HEK293 (cell line): Measurements from ENCODE around the gene SOAT2.

Experiments
- CTCF ChIA-PET: fragments of 350-600 bp; formaldehyde crosslinking; extraction: SDS; loops from one replicate; lab custom pipeline; 2021; ENCODE audit warnings: antibody characterized with exemption; lab: Yijun Ruan, JAX
- POLR2A ChIA-PET: fragments of 300-600 bp; formaldehyde crosslinking; extraction: SDS; loops from one replicate; lab custom pipeline; 2020; ENCODE audit warnings: antibody characterized with exemption, inconsistent platforms; lab: Yijun Ruan, JAX
- H3K27ac ChIP-seq: fragments of 200-500 bp; sonication (Bioruptor generic); 2 replicates; pipeline ENCODE4 v1.5.1; 2014; ENCODE audit warnings: low read depth, low read length, control low read depth, inconsistent platforms; ENCODE audit errors: extremely low read depth
- H3K36me3 ChIP-seq, 2 experiments: fragments of 200-500 bp in 1 of 2; sonication (Bioruptor generic) in 1 of 2; 1 replicate in 1 of 2; 2 replicates in 1 of 2; pipeline ENCODE4 v1.5.1; 2014 to 2017; ENCODE audit warnings: inconsistent platforms in 2 of 2, low read length in 2 of 2; ENCODE audit not compliant: control insufficient read depth in 2 of 2, insufficient read depth in 1 of 2
- H3K4me1 ChIP-seq: fragments of 200-500 bp; sonication (Bioruptor generic); 2 replicates; pipeline ENCODE4 v1.5.1; 2014; ENCODE audit warnings: mild to moderate bottlenecking, low read length, inconsistent platforms; ENCODE audit not compliant: control insufficient read depth, insufficient read depth
- H3K4me3 ChIP-seq: 2 replicates; pipeline ENCODE4 v1.5.1; 2011; ENCODE audit warnings: low read depth, mild to moderate bottlenecking, control low read depth, low read length, moderate library complexity
- H3K9me3 ChIP-seq: fragments of 200-500 bp; sonication (Bioruptor generic); 2 replicates; pipeline ENCODE4 v1.5.1; 2014; ENCODE audit warnings: low read depth, low read length, inconsistent platforms; ENCODE audit not compliant: control insufficient read depth, insufficient read depth
- EGR2 ChIP-seq: fragments of 450-650 bp; formaldehyde crosslinking; IDR thresholded peaks from 2 replicates; pipeline ENCODE4 v1.5.1; 2016; ENCODE audit warnings: low read depth, missing biosample characterization, missing genetic modification characterization
- GFI1B ChIP-seq: fragments of 450-650 bp; formaldehyde crosslinking; IDR thresholded peaks from 2 replicates; pipeline ENCODE4 v1.5.1; 2016; ENCODE audit warnings: missing biosample characterization, missing genetic modification characterization
- GLIS2 ChIP-seq: fragments of 450-650 bp; formaldehyde crosslinking; IDR thresholded peaks from 2 replicates; pipeline ENCODE4 v1.5.1; 2016; ENCODE audit warnings: missing biosample characterization, missing genetic modification characterization
- IKZF3 ChIP-seq: fragments of 450-650 bp; IDR thresholded peaks from 2 replicates; pipeline ENCODE4 v1.5.0; 2018; ENCODE audit warnings: missing biosample characterization, mild to moderate bottlenecking, missing genetic modification characterization, moderate library complexity
- KLF1 ChIP-seq: fragments of 450-650 bp; formaldehyde crosslinking; IDR thresholded peaks from 2 replicates; pipeline ENCODE4 v1.5.1; 2016; ENCODE audit warnings: missing biosample characterization, missing genetic modification characterization
- KLF16 ChIP-seq: fragments of 450-650 bp; formaldehyde crosslinking; IDR thresholded peaks from 2 replicates; pipeline ENCODE4 v1.5.1; 2017; ENCODE audit warnings: missing biosample characterization, missing genetic modification characterization
- KLF17 ChIP-seq: fragments of 450-650 bp; formaldehyde crosslinking; IDR thresholded peaks from 2 replicates; pipeline ENCODE4 v1.5.1; 2016; ENCODE audit warnings: missing biosample characterization, missing genetic modification characterization
- OSR2 ChIP-seq: fragments of 450-650 bp; formaldehyde crosslinking; IDR thresholded peaks from 2 replicates; pipeline ENCODE4 v1.5.1; 2016; ENCODE audit warnings: missing biosample characterization, missing genetic modification characterization
- REPIN1 ChIP-seq: fragments of 450-650 bp; formaldehyde crosslinking; IDR thresholded peaks from 2 replicates; pipeline ENCODE4 v1.5.1; 2017; ENCODE audit warnings: missing biosample characterization, missing genetic modification characterization, low read depth
- WT1 ChIP-seq: fragments of 450-650 bp; formaldehyde crosslinking; IDR thresholded peaks from 2 replicates; pipeline ENCODE4 v1.5.1; 2016; ENCODE audit warnings: missing biosample characterization, missing genetic modification characterization
- ZBTB8A ChIP-seq: fragments of 450-650 bp; formaldehyde crosslinking; IDR thresholded peaks from 2 replicates; pipeline ENCODE4 v1.5.1; 2016; ENCODE audit warnings: missing biosample characterization, missing genetic modification characterization
- ZEB2 ChIP-seq: fragments of 450-650 bp; formaldehyde crosslinking; IDR thresholded peaks from 2 replicates; pipeline ENCODE4 v1.5.1; 2016; ENCODE audit warnings: missing biosample characterization, missing genetic modification characterization
- ZFHX2 ChIP-seq: fragments of 450-650 bp; formaldehyde crosslinking; conservative IDR thresholded peaks from 2 replicates; pipeline ENCODE4 v1.5.1; 2016; ENCODE audit warnings: missing biosample characterization, missing genetic modification characterization
- ZNF10 ChIP-seq: fragments of 450-650 bp; formaldehyde crosslinking; IDR thresholded peaks from 2 replicates; pipeline ENCODE4 v1.5.1; 2017; ENCODE audit warnings: missing biosample characterization, missing genetic modification characterization
- ZNF18 ChIP-seq: fragments of 450-650 bp; formaldehyde crosslinking; IDR thresholded peaks from 2 replicates; pipeline ENCODE4 v1.5.1; 2016; ENCODE audit warnings: missing biosample characterization, missing genetic modification characterization
- ZNF211 ChIP-seq: fragments of 450-650 bp; formaldehyde crosslinking; IDR thresholded peaks from 2 replicates; pipeline ENCODE4 v1.5.1; 2016; ENCODE audit warnings: low read depth, missing biosample characterization, missing genetic modification characterization
- ZNF266 ChIP-seq: fragments of 450-650 bp; formaldehyde crosslinking; IDR thresholded peaks from 2 replicates; pipeline ENCODE4 v1.5.1; 2016; ENCODE audit warnings: missing biosample characterization, missing genetic modification characterization, low read depth
- ZNF335 ChIP-seq: fragments of 450-650 bp; formaldehyde crosslinking; conservative IDR thresholded peaks from 2 replicates; pipeline ENCODE4 v1.5.1; 2016; ENCODE audit warnings: missing biosample characterization, missing genetic modification characterization
- ZNF366 ChIP-seq: fragments of 450-650 bp; formaldehyde crosslinking; conservative IDR thresholded peaks from 2 replicates; pipeline ENCODE4 v1.5.1; 2016; ENCODE audit warnings: missing biosample characterization, missing genetic modification characterization
- ZNF37A ChIP-seq: fragments of 450-650 bp; IDR thresholded peaks from 2 replicates; pipeline ENCODE4 v1.5.1; 2018; ENCODE audit warnings: missing biosample characterization, missing genetic modification characterization
- ZNF394 ChIP-seq: fragments of 450-650 bp; formaldehyde crosslinking; IDR thresholded peaks from 2 replicates; pipeline ENCODE4 v1.5.1; 2016; ENCODE audit warnings: missing biosample characterization, missing genetic modification characterization, mild to moderate bottlenecking, moderate library complexity, borderline replicate concordance
- ZNF571 ChIP-seq: fragments of 450-650 bp; formaldehyde crosslinking; IDR thresholded peaks from 2 replicates; pipeline ENCODE4 v1.5.0; 2017; ENCODE audit warnings: missing biosample characterization, missing genetic modification characterization
- ZNF629 ChIP-seq: fragments of 450-650 bp; formaldehyde crosslinking; IDR thresholded peaks from 2 replicates; pipeline ENCODE4 v1.5.1; 2017; ENCODE audit warnings: missing biosample characterization, missing genetic modification characterization
- ZNF777 ChIP-seq: fragments of 450-650 bp; formaldehyde crosslinking; IDR thresholded peaks from 2 replicates; pipeline ENCODE4 v1.5.1; 2017; ENCODE audit warnings: missing biosample characterization, missing genetic modification characterization, borderline replicate concordance
- ZNF830 ChIP-seq: fragments of 450-650 bp; IDR thresholded peaks from 2 replicates; pipeline ENCODE4 v1.5.0; 2018; ENCODE audit warnings: missing biosample characterization, missing genetic modification characterization, low read depth, mild to moderate bottlenecking, moderate library complexity
- ZNF837 ChIP-seq: fragments of 450-650 bp; formaldehyde crosslinking; IDR thresholded peaks from 2 replicates; pipeline ENCODE4 v1.5.1; 2016; ENCODE audit warnings: missing biosample characterization, missing genetic modification characterization
- ZSCAN16 ChIP-seq: fragments of 450-650 bp; formaldehyde crosslinking; IDR thresholded peaks from 2 replicates; pipeline ENCODE4 v1.5.1; 2016; ENCODE audit warnings: missing biosample characterization, missing genetic modification characterization
- ZSCAN23 ChIP-seq: fragments of 450-650 bp; formaldehyde crosslinking; IDR thresholded peaks from 2 replicates; pipeline ENCODE4 v1.5.1; 2016; ENCODE audit warnings: missing biosample characterization, missing genetic modification characterization
- TF ChIP-seq, protein P1 (sequence below): fragments of 450-650 bp; formaldehyde crosslinking; IDR thresholded peaks from 2 replicates; pipeline ENCODE4 v1.5.1; 2016; ENCODE audit warnings: missing biosample characterization, missing genetic modification characterization
- TF ChIP-seq, protein P2 (sequence below): fragments of 450-650 bp; formaldehyde crosslinking; IDR thresholded peaks from 2 replicates; pipeline ENCODE4 v1.5.1; 2017; ENCODE audit warnings: missing biosample characterization, missing genetic modification characterization

The SOAT2 gene

GRCh38 chr12:53097564-53098353, 5.5 kb upstream of the SOAT2 start, which contains the start of gene IGFBP6 (continued):
- TF ChIP-seq ZNF18 (tag by site-specific recombination): no peak
- TF ChIP-seq ZSCAN23 (tag by site-specific recombination): no peak
- TF ChIP-seq ZNF629 (tag by site-specific recombination): peak; percentile 29; the same call in 1 of the 2 replicates
- TF ChIP-seq ZNF211 (tag by site-specific recombination): no peak
- peak; percentile 95 for TF ChIP-seq ZBTB8A (tag by site-specific recombination)
- TF ChIP-seq REPIN1 (tag by site-specific recombination): no peak; the same call in 1 of the 2 replicates
- TF ChIP-seq ZEB2 (tag by site-specific recombination): peak; percentile 71; the same call in 1 of the 2 replicates
- peak; percentile 99 for TF ChIP-seq GLIS2
- 0 out of 2 replicates have a peak, but pooled peaks have one; percentile 21 for TF ChIP-seq ZSCAN16
- TF ChIP-seq, protein P1, sequence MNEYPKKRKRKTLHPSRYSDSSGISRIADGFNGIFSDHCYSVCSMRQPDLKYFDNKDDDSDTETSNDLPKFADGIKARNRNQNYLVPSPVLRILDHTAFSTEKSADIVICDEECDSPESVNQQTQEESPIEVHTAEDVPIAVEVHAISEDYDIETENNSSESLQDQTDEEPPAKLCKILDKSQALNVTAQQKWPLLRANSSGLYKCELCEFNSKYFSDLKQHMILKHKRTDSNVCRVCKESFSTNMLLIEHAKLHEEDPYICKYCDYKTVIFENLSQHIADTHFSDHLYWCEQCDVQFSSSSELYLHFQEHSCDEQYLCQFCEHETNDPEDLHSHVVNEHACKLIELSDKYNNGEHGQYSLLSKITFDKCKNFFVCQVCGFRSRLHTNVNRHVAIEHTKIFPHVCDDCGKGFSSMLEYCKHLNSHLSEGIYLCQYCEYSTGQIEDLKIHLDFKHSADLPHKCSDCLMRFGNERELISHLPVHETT (tag by site-specific recombination): no peak
- TF ChIP-seq KLF1 (tag by site-specific recombination): peak; percentile 71
- 0 out of 2 replicates have a peak, but pooled peaks have one; percentile 40 for TF ChIP-seq ZNF837 (tag by site-specific recombination)
- TF ChIP-seq ZFHX2 (tag by site-specific recombination): peak; percentile 95
- TF ChIP-seq GFI1B (tag by site-specific recombination): no peak
- peak; percentile 38 for TF ChIP-seq ZNF10 (tag by site-specific recombination)
- no peak for TF ChIP-seq ZNF571
- TF ChIP-seq ZNF394: no peak
- peak; percentile 60 for TF ChIP-seq OSR2 (tag by site-specific recombination)
- TF ChIP-seq ZNF830: no peak
- TF ChIP-seq KLF16: peak; percentile 61; the same call in 1 of the 2 replicates
- TF ChIP-seq ZNF777 (tag by site-specific recombination): 0 out of 2 replicates have a peak, but pooled peaks have one; percentile 20
- TF ChIP-seq, all 188 proteins: peak for 58

GRCh38 chr12:53098354-53098981, 4.8 kb upstream of the SOAT2 start:
- ChIA-PET CTCF (interaction anchor here (0.5 to 7.8 kb wide), 30 partner anchors 8 to 816 kb away, joined by 3 to 264 read pairs (median 4); partner anchors contain the start of genes SPRYD3 and TNS2), POLR2A (interaction anchor here (0.9 to 1.8 kb wide), 6 partner anchors 19 to 52 kb away, joined by 3 to 17 read pairs (median 8); partner anchors contain the start of gene SPRYD3)
- H3K4me3 ChIP-seq: no peak overlapping the region
- no peaks in the 10 kb centered on the region for H3K9me3 ChIP-seq
- H3K4me1 ChIP-seq: peaks cover 3% of the 10 kb centered on the region; the same call in 1 of the 2 replicates
- no peak overlapping the region; the same call in 1 of the 2 replicates for H3K27ac ChIP-seq
- H3K36me3 ChIP-seq: no peaks in the 10 kb centered on the region
- TF ChIP-seq KLF17: peak; percentile 94
- no peak for TF ChIP-seq ZNF335
- TF ChIP-seq ZNF366 (tag by site-specific recombination): 0 out of 2 replicates have a peak, but pooled peaks have one; percentile 29
- TF ChIP-seq, protein P2, sequence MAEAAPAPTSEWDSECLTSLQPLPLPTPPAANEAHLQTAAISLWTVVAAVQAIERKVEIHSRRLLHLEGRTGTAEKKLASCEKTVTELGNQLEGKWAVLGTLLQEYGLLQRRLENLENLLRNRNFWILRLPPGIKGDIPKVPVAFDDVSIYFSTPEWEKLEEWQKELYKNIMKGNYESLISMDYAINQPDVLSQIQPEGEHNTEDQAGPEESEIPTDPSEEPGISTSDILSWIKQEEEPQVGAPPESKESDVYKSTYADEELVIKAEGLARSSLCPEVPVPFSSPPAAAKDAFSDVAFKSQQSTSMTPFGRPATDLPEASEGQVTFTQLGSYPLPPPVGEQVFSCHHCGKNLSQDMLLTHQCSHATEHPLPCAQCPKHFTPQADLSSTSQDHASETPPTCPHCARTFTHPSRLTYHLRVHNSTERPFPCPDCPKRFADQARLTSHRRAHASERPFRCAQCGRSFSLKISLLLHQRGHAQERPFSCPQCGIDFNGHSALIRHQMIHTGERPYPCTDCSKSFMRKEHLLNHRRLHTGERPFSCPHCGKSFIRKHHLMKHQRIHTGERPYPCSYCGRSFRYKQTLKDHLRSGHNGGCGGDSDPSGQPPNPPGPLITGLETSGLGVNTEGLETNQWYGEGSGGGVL (tag by site-specific recombination): 0 out of 2 replicates have a peak, but pooled peaks have one; percentile 5
- TF ChIP-seq EGR2: 0 out of 2 replicates have a peak, but pooled peaks have one; percentile 5
- no peak for TF ChIP-seq ZNF266 (tag by site-specific recombination)
- TF ChIP-seq IKZF3 (tag by site-specific recombination): no peak
- no peak for TF ChIP-seq WT1 (tag by site-specific recombination)
- no peak for TF ChIP-seq ZNF37A (tag by site-specific recombination)
- TF ChIP-seq KLF1 (tag by site-specific recombination): peak; percentile 71
